ENCODE measurements around the gene FCRL4.

GRCh38 chr1:157628773-157629172 lies 30.9 kb upstream of the FCRL4 start:
- TF ChIP-seq CTCF (IDR thresholded peaks at IDR 0.05) (no peak), POLR2A (IDR thresholded peaks at IDR 0.05) (no peak)

All from Peyer's patch (tissue), 4 donors.